ENCODE data around the gene KIF1A.

Gene KIF1A

DNA sequence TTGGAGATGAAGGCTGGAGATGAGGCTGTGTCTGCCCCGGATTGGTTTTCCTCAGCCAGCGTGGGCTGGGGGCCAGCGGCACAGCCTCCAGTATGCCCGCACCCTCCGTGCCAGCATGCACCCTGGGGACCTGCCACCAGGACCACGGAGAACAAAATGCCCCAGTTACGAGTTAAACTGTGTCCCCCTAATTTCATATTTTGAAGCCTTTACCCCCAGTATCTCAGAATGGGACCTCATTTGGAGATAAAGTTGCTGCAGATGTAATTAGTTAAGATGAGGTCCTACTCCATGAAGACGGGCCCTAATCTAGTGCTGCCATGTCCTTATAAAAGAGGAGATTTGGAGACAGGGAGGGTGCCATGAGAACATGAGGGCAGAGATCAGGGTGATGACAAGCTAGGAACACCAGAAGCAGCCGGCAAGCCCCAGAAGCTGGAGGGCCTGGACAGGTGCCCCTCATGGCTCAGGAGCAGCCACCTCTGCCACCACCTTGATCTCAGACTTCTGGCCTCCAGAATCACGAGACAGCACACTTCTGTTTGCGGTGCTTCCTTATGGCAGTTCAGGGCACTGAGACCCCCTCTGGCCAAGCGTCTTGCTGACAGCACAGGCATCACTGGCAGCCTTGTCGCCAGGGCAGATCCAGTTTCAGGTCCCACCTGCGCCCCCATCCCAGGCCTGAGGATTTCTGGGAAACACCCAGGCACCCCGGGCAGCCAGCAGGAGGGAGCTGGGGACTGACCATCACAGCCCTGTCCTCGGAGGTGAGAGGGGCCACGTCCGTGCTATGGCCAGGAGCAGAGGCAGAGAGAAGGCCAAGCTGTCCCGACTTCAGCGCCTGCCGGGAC is 29.4 kb downstream of the KIF1A start:
- DNase-seq (ENCODE audit: low spot score): no peak
- Histone ChIP-seq H3K4me3 (no peak overlapping the region), H3K27ac (no peak overlapping the region)
- TF ChIP-seq CTCF (IDR thresholded peaks at IDR 0.05): no peak

GRCh38 chr2:240789501-240790369 is 30.3 kb downstream of the KIF1A start:
- no peak overlapping the region for H3K27ac ChIP-seq
- DNase-seq (ENCODE audit: low spot score): no peak
- no peak for TF ChIP-seq CTCF (IDR thresholded peaks at IDR 0.05)
- H3K4me3 ChIP-seq: no peak overlapping the region

- DNase-seq (ENCODE audit: low spot score): no peak
- no peak for TF ChIP-seq CTCF (IDR thresholded peaks at IDR 0.05)
Observed at GRCh38 chr2:240789051-240789453, 31.0 kb downstream of the KIF1A start.

GRCh38 chr2:240788482-240788881 is 31.5 kb downstream of the KIF1A start:
- no peak for DNase-seq (ENCODE audit: low spot score)
- no peak overlapping the region for H3K4me3 ChIP-seq
- TF ChIP-seq CTCF (IDR thresholded peaks at IDR 0.05): no peak

More at GRCh38 chr2:240789051-240789453, 31.0 kb downstream of the KIF1A start:
- no peak overlapping the region for H3K27ac ChIP-seq
- no peak overlapping the region for H3K4me3 ChIP-seq

DNA sequence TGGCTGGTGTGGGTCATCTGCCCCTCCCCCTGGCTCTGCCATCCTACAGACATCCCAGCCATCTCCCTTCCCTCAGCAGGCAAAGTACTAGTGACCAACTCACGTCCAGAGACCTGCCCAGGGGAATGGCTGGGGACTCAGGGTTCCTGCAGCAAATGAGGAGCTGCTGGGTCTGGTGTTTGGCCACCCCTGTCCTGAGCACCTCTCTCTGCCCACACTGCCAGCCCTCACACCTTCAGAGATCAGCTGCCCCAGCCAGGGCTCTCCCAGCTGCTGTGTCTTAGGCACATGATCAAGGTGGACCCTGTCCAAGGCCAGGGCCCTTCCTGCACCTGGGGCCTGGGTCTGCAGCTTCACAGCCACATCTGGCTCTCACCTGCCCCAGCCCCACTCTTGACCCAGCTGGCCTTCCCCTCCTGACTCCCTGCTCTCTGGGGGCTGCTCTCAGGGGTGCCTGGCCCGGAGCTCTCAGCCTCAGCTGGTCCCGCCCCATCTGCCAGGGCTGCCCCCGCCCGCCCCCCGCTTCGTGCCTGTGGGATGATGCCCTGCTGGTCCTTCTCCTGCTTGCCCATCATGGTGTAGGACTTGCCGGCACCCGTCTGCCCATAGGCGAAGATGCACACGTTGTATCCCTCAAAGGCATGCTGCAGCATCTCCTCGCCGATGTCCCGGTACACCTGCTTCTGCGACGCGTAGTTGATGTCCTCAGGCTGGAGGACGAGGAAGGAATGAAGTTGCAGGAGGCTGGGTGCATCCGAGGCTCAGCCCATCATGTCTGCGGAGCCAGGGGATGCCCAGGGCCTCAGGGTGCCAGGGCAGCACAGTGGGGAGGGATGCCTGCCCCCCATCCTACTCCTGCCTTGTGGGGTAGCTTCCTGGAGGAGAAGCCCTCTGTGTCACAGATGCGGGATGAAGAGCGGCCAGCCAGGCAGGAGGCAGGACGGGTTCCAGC is 32.2 kb downstream of the KIF1A start:
- no peak for TF ChIP-seq CTCF (IDR thresholded peaks at IDR 0.05)
- Histone ChIP-seq H3K4me3 (no peak overlapping the region), H3K27ac (no peak overlapping the region)
- no peak for DNase-seq (ENCODE audit: low spot score)

More at GRCh38 chr2:240788482-240788881, 31.5 kb downstream of the KIF1A start:
- H3K27ac ChIP-seq: no peak overlapping the region

- Histone ChIP-seq H3K27ac (no peak overlapping the region), H3K4me3 (no peak overlapping the region)
- DNase-seq (ENCODE audit: low spot score): no peak
- no peak for TF ChIP-seq CTCF (IDR thresholded peaks at IDR 0.05)
Observed at GRCh38 chr2:240786871-240787311, 33.1 kb downstream of the KIF1A start.

Data from coronary artery (tissue), 2 donors.